HG02759 (cell line): ENCODE data around the gene WDR91.
"Not testable (repeated sequence)": the region's sequence is repeated elsewhere in the genome, so short reads cannot be mapped to it uniquely, and the experiment has no call there.

Experiments
- ATAC-seq: cut with Tn5 transposase; IDR thresholded peaks from one replicate; pipeline ENCODE4 v1.9.1; 2021; ENCODE audit warnings: mild to moderate bottlenecking, moderate library complexity; ENCODE audit not compliant: unreplicated experiment

The WDR91 gene

DNA sequence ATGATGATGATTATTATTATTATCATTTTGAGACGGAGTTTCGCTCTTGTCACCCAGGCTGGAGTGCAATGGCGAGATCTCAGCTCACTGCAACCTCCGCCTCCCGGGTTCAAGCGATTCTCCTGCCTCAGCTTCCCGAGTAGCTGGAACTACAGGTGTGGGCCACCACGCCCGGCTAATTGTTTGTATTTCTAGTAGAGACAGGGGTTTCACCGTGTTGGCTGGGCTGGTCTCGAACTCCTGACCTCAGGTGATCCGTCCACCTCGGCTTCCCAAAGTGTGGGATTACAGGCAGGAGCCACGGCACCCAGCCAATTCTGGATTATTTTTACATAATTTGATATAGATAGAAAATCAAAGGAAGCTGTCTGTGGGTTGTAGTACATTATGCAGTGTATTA lies 22.8 kb upstream of the WDR91 start:
- not testable (repeated sequence) for ATAC-seq

DNA sequence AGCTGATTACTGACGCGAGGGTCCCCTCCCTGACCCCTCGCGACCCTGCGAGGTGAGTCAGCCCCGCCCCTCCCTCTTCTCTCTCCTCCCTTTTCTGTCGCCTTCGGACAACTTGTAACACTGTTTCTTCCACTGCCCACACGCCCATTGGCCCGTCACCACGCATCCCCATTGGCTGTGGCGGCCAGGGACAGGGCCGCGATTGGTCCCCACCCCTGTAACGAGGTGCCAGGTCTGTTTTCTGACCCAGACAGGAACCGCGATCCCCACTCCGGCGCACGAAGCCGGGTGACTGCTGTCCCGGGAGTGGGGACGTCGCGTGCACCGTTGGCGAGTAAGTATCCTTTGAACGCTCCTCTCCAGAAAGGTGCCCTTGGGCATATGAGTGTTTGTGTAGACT lies 22.2 kb upstream of the WDR91 start, which contains the start of gene STRA8:
STRA8 (plus strand) TSS at position 269 of the 400 bp plus-strand sequence. CDS start 6,687 bp downstream, outside the sequence.
- no peak for ATAC-seq

DNA sequence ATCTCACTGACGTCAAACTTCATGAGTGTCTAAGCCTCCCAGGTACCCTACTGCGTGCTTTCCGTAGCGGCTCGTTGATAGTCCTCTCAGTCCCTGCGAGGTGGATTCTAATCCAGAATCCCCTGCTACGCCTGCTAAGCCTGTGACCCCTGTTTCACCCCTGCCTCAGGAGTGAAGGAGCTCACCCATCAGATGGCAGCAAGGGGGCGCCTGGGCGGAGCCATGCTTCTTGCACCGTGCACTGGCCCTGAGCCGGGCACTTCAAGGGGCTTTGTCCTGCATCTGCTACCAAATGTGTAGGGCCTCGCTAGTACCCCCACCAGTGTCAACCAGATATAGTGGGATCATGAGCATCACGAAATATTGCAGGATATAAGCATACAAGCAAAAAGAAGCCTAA lies 21.4 kb upstream of the WDR91 start:
- no peak for ATAC-seq

DNA sequence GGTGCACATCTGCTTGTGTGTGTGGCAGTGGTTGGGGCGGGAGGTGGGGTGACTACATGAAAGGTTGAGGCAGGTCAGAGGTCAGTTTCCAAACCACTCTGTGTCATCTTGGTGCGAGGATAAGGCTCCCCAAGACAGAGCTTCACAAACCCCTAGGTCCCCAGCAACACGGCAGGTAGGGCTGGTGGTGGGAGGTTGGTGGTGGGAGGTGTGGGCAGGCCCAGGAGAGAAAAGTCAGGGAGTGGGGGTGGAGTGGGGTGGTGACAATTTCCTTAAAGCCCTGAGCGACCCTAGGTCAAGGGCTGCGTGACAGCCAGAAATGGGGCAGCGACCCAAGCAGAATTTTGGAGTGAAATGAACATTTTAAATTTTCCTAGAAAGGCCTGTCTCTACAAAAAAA lies 20.8 kb upstream of the WDR91 start:
- ATAC-seq: no peak

DNA sequence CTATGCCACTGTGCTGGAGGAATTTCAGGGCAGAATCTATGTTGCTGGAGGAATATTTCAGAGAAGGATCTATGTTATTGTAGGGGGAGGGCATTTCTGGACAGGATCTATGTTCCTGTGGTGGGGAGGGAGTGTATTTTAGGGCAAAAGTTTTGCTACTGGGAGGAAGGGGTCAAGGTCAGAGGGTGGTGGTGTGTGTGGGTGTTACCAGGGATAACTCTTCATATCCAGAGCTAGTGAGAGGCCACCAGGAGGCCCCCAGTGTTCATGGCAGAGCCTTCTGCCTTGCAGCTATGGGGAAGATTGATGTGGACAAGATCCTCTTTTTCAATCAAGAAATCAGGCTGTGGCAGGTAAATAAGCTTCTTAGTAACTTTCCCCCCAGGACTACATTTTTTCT lies 20.4 kb upstream of the WDR91 start:
- ATAC-seq: no peak

DNA sequence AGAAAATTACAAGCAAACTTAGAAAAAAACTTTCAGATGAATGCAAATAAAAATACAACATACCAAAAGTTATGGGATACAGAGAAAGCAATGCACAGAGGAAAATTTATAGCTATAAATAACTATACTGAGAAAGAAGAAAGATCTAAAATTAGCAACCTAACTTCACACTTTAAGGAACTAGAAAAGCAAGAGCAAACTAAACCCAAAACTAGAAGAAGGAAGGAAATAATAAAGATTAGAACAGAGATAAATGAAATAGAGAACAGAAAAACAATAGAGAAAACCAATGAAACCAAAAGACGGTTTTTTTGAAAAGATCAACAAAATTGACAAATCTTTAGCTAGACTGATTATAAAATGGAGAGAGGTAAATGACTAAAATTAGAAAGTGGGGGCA lies 12.7 kb upstream of the WDR91 start:
- no peak for ATAC-seq

DNA sequence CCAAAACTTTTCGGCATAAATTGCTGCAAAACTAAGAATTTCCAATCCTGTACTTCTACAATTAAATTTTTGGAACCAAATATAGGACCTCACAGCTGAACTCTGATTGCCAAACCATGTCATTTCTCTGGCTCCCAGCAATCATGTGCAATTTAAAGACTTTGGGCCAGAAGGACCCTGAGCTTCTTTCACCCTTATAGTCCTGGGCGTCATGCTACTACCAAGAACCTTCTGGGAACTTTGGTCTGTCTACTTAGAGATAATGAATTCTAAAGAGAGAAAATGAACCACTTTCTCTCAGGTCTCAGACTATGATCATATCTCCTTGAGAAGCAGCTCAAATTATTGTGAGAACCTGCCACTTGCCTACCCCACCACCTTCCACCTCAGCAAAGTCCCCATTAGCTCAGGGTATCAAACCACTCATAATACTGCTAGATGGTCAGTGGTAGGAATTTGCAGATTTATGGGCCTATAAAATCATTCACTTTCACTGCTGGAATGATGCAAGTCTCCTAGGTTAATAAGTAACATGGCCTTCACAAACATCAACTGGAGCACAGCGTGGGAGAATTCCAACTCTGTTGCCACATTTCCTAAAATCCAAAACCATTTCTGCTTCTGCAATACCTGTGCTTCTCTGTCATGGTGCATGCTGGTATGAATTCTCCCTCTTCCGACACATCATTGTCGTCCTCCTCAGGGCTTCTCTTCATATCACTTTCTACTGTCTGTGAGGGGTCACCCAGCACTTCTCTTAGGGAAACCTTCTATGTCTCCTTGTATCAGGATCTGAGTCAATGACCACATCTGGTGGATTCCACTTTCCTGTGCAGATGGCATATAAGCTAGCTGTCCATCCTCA lies 6.6 kb upstream of the WDR91 start:
- no peak for ATAC-seq

DNA sequence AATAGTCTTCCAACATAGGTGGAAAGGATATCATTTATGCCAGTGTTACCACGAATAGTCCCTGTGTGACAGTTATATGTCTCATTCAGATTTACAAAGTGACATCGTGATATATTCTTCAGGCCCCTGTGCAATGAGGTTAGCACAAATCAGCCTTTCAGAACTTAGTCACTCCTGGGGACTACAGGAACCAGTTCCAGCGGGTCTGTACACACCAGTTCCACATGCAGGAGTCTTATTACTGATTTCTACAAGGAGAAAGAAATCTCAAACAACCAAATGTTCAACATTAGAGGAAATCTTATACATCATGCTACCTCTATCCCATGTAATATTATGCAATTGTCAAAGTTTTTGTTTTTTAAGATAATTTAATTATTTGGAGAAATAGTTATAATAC lies 4.4 kb upstream of the WDR91 start:
- ATAC-seq: no peak

DNA sequence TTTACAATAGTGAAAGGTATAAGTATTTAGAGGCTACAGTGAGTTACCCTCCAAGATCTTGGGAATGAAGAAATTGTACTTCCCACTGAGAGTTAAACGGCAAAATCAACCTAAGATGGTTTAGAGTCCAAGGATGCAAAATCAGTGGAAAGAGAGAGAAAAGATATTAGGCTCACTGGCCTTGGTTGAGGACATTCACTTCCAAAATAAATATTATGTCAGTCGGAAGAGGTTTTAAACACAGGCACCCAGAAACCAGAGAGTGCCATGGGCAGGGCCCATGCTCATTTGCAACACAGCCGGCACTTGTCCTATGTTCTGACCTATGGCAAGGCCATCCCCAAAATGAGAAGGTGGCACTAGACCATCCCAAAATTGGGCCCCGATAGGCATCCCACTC lies 3.9 kb upstream of the WDR91 start:
- no peak for ATAC-seq

DNA sequence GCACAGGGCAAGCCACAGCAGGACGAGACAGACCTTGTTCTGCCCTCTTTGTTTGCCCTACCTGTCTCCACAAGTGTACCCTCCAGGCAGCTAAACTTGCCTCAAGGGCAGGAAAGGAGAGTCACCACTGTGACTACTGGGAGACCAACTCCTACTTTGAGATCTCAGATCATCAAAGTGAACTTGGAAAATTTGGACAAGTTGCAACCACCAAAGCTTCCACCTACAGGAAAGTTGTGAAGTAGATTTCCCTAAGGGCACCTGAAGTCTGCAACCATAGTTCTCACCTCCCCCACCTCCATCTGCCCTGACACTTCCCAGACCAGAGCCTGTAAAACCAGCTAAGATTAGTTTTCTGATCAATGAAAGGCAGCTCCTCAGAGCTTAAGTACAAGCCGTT lies 2.5 kb upstream of the WDR91 start:
- ATAC-seq: no peak

DNA sequence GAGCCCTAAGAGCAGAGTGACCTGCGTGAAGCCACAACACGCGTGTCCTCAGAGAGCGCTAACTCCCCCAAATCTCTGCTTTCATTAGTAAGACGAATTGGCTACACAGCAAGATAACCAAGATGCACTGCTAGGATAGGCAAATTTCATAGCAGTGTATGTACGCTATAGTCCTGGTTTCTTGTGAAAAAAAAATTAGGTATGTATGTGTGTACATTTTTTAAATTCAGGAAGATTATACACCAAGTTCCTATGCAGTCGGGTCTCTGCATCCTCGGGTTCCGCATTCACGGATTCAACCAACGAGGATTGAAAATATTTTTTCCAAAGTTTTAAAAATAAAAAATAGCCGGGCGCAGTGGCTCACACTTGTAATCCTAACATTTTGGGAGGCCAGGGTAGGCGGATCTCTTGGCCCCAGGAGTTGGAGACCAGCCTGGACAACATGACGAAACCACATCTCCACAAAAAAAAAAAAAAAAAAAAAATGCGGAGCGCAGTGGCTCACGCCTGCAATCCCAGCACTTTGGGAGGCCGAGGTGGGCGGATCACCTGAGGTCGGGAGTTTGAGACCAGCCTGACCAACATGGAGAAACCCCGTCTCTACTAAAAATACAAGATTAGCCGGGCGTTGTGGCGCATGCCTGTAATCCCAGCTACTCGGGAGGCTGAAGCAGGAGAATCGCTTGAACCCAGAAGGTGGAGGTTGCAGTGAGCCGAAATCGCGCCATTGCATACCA lies 790 bp upstream of the WDR91 start:
- not testable (repeated sequence) for ATAC-seq

DNA sequence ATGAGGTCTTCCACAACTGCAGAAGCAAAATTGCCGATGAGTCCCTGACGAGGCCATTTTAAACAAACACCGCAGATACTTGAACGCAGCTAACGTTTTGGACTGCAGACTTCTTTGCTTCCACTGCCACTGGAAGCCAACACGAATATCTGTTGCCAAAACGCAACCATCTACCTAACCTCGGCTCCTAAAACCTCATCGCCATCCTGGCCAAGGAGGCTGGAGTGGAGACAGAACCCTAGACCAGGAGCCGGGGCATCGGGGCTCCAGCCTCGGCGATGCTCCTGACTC lies 493 bp downstream of the WDR91 start:
- no peak for ATAC-seq

DNA sequence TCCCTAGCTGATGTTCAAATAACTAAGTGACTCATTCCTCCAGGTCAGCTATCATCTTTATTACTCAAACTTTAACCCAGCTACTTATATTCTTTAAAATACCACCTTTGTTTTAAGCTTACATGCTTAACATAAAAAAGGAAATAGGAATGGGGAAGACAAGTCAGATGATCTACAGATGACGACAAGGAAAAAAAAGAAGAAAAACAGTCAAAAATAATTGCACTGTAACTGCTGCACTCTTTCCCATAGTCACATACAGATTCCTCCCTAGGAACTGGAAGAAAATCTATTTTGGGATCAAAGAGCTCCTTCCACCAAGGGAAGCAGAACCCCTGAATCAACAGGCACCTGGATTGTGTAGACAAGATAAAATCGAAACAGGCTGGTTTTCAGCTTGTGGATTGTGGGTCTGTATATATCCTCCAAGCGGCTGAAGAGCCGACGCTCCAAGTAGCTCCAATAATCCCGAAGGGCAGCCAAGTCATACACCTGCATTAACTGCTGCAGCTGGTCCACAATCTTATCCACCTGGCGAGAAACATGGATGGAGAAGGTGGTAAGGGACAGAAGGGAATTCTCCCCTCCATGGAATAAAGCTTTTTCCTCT lies 2.0 kb downstream of the WDR91 start:
- ATAC-seq: no peak

DNA sequence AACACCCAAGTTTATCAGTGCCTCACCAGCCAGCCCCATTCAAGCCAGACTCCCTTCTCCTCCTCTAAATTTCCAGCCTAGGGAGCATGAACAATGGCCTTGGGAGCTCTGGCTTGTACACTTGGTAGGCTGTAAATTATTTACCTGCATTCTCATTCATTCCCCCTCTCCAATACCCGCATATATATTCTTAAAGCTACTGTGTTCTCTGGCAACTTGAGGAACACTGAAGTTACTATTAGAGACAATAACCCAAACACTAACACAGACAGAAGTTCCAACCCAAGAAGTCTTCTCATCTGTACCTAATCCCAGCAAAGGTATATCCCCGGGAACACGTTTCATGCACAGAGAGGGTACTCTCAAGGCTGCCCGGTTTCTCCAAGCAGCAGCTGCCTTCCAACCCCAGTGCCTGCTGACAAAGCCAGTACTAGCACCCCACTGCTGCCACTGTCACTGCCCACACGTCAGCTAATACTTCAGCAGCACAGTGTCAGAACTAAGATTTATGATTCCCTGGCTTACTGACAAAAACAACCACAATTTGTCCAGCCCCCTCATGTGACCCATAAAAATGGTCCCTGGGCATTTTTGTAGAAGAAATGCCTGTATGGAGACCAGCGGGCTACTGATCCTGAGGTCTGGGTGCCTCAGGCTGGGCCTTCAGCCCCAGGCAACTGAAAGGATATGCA lies 3.1 kb downstream of the WDR91 start:
- no peak for ATAC-seq

DNA sequence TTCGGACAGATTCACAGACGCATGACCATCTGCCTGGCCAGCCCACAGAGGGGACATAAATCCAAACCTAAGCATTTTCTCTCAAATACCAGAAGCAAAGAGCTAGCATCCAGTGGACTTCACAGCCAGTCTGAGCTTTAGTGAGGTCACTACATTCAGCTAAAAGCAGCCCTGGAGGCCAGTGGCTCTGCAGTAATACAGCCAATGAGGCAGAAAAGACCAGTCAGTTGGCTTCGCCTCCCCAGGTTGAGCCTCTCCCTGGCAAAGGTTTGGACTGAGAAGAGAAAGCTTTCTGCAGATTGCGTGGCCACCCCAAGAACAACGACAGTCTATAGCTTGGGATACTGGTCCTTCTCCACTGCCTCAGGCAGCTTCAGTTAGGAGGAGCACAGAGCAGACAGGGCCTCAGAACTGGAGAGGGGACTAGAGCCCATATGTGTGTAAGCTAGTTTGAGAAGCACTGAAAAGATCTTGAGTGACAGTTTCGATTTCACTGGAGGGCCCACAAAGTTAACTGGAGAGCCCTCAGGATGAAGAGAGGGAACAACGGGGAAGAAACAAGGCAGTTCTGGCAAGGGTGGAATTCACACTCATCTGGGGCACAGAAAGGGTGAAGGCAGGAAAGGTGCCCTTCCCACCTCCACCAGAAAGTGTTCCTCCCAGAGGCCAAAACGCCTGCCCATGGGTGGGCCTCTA lies 3.8 kb downstream of the WDR91 start:
- ATAC-seq: no peak

DNA sequence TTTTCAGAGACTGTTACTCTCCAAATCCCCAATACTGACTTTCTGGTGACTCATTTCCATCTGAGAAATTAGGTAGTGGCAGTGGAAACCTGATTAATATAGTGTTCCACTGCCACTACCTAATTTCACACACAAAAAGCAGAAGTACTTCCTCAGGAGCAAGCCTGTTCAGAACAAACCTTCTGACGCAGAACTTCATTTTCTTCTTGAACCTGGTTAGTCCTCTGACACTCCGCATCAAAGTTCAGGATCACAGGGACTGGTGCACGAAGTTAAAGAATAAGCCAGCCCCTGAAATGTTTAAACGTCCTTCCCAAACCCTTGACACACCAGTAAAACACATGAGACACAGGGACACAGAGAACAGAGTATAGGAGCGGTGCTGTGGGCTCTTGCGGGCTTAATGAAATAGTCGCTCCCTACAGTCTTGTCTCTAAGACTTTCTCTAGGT lies 4.4 kb downstream of the WDR91 start:
- peak; percentile 26 for ATAC-seq

DNA sequence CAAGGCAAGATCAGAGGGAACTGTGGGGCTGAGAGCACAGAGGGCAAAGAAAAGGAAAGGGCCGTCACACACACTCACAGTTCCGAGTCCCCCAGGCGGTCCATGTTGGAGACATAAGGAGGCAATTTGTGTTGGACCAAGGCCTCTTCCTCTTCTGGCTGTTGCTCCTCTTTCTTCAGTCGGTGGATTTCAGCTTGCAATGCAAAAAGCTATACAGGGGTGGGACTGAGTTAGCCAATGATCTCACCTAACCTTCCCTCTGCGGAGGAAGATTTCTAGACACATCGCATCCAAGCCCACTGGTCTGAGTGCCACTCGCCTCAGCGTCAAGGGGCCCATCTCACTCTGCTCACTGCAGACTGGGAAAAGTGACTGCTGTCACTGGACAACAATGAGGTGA lies 5.5 kb downstream of the WDR91 start:
- no peak for ATAC-seq

DNA sequence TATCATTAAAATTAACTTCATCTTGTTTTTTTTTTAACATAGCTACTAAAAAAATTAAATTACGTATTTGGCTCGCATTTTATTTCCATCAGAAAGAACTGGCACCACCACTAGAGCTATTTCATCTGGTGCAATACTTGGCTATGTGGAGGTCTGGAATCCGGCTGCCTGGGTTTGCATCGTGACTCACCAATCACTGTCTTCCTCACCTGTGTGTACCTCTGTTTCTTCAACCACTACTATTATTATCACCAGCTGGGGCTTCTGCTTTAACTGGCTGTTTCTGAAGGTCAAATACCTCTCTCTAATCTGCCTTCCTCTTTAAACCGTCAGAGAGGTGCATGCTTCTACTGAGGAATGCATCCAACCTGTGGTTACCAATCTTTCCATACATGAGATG lies 6.5 kb downstream of the WDR91 start:
- no peak for ATAC-seq

DNA sequence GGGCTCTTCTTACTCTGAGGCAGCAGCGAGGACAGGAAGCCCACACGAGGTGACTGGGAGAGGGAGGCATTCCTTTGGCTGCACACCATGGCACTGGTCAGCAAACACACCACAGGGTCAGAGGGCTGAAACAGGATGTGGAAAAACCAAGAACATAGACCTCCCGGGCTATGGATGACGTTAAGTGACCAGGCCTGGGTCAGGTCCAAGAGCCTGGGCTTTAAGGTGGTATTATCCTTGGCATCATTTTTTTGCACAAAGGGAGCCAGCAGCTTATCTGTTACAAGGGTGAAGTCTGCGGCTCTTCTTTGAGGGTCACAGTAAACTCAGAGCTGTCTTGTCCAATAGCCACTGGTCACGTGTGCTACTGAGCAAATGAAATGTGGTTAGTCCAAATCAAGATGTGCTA lies 7.0 kb downstream of the WDR91 start:
- no peak for ATAC-seq

DNA sequence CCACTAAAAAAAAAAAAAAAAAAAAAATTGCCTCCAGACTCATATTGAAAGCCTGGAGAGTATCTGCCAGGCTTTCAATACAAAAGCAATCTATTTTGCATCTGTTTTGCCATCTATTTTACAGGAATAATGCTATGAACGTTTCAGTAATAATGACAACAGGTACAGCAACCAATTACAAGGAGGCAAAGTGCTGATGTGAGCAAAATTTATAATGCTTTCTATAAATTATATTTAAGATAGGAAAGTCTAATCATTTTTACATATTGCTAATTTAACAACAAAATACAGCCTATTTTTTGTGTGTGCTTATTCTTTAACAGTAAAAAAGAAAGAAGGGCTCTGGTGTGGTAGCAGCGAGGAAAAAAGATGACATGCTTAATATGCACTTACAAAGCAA lies 10.0 kb downstream of the WDR91 start:
- ATAC-seq: no peak

DNA sequence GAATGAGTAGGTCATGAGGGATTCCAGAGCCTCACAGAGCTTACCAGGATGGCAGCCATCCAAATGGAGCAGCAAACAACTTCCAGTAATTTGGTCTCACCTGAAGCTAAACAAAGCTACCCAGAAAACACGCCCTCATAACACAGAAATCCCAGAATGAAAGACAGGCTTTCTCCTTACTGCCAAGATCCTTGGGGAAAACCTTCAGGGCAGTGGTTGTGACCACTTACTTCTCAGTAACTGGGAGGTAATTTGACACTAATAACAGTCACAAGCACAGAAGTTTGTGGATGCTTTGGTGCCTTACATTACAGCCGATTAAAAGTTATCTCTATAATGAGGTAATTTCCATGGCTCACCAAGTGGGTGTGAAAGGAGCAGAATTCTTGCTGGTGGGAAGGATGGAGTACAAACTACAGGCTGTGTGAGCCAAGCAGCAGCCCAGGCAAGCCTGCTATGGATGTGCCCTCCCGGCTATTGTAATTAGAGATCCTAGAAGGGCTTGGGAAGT lies 10.4 kb downstream of the WDR91 start:
- no peak for ATAC-seq
